RWPE2 (cell line): ENCODE measurements around the gene KRT20.
"Not testable (repeated sequence)": the region's sequence is repeated elsewhere in the genome, so short reads cannot be mapped to it uniquely, and the experiment has no call there.

Experiments used
- ATAC-seq: fragments of 200-7000 bp; cut with Tn5 transposase; 3 replicates; pipeline ENCODE4 v1.9.1; 2021; ENCODE audit warnings: low read depth
- DNase-seq: peaks from one replicate; pipeline ENCODE4 v3.0.0-alpha.2; 2020; ENCODE audit warnings: low spot score
- H3K27ac ChIP-seq: fragments of 450-650 bp; 2 replicates; pipeline ENCODE4 v1.5.1; 2017; ENCODE audit warnings: mild to moderate bottlenecking; ENCODE audit not compliant: poor library complexity, severe bottlenecking
- H3K27me3 ChIP-seq: fragments of 250-450 bp; sonication (Bioruptor Pico); 2 replicates; pipeline ENCODE4 v1.5.1; 2021; ENCODE audit warnings: mild to moderate bottlenecking, moderate library complexity; ENCODE audit not compliant: insufficient read depth, poor library complexity, severe bottlenecking
- H3K36me3 ChIP-seq: fragments of 250-450 bp; sonication (Bioruptor Pico); 2 replicates; pipeline ENCODE4 v1.5.1; 2020; ENCODE audit warnings: low read depth, mild to moderate bottlenecking, moderate library complexity
- H3K4me1 ChIP-seq: fragments of 250-450 bp; sonication (Bioruptor Pico); 2 replicates; pipeline ENCODE4 v1.5.1; 2021; ENCODE audit warnings: mild to moderate bottlenecking, moderate library complexity; ENCODE audit not compliant: insufficient read depth, poor library complexity, severe bottlenecking
- H3K4me3 ChIP-seq: fragments of 250-450 bp; sonication (Bioruptor Pico); 2 replicates; pipeline ENCODE4 v1.5.1; 2021; ENCODE audit warnings: mild to moderate bottlenecking, moderate library complexity; ENCODE audit not compliant: severe bottlenecking
- H3K9me3 ChIP-seq: fragments of 250-450 bp; sonication (Bioruptor Pico); 2 replicates; pipeline ENCODE4 v1.5.1; 2021; ENCODE audit warnings: mild to moderate bottlenecking, moderate library complexity; ENCODE audit not compliant: severe bottlenecking
- CTCF ChIP-seq: fragments of 450-650 bp; IDR thresholded peaks from one replicate; pipeline ENCODE4 v1.5.1; 2017; ENCODE audit warnings: mild to moderate bottlenecking, moderate library complexity; ENCODE audit not compliant: poor library complexity, severe bottlenecking

Gene KRT20

GRCh38 chr17:40870136-40870535 is 14.9 kb downstream of the KRT20 start:
- ATAC-seq (no peak), DNase-seq (no peak)
- H3K27ac ChIP-seq = no peak overlapping the region
- H3K4me1 ChIP-seq = no peaks in the 10 kb centered on the region
- H3K27me3 ChIP-seq = no peaks in the 10 kb centered on the region
- H3K4me3 ChIP-seq = no peak overlapping the region
- no peaks in the 10 kb centered on the region for H3K36me3 ChIP-seq
- no peaks in the 10 kb centered on the region for H3K9me3 ChIP-seq
- no peak for TF ChIP-seq CTCF

- ATAC-seq = no peak
- no peak within 1 kb of the TSS for H3K4me3 ChIP-seq
- H3K9me3 ChIP-seq = no peaks in the 10 kb centered on the region
- DNase-seq = no peak
- H3K27me3 ChIP-seq = no peaks in the 10 kb centered on the region
- H3K27ac ChIP-seq = no peak within 1 kb of the TSS
- no peak for TF ChIP-seq CTCF
- H3K36me3 ChIP-seq = no peaks in the 10 kb centered on the region
- H3K4me1 ChIP-seq = no peaks in the 10 kb centered on the region
Observed at GRCh38 chr17:40866838-40867237, 18.2 kb downstream of the KRT20 start, which contains the start of gene KRT12. TSS of gene KRT12 (minus strand) at chr17:40867223. CDS start at chr17:40867186, 37 bp downstream.

GRCh38 chr17:40864661-40865390 is 20.2 kb downstream of the KRT20 start:
- no peak for TF ChIP-seq CTCF
- Histone ChIP-seq H3K27ac (no peak overlapping the region), H3K4me1 (no peaks in the 10 kb centered on the region), H3K9me3 (no peaks in the 10 kb centered on the region), H3K4me3 (no peak overlapping the region), H3K27me3 (no peaks in the 10 kb centered on the region), H3K36me3 (no peaks in the 10 kb centered on the region)
- ATAC-seq = no peak
- DNase-seq = no peak

GRCh38 chr17:40862985-40863733 is 21.9 kb downstream of the KRT20 start:
- Histone ChIP-seq H3K27ac (no peak overlapping the region), H3K4me1 (no peaks in the 10 kb centered on the region), H3K4me3 (no peak overlapping the region), H3K9me3 (no peaks in the 10 kb centered on the region), H3K27me3 (no peaks in the 10 kb centered on the region), H3K36me3 (no peaks in the 10 kb centered on the region)
- no peak for TF ChIP-seq CTCF
- DNase-seq (no peak), ATAC-seq (no peak)

GRCh38 chr17:40859536-40859935 is 25.5 kb downstream of the KRT20 start:
- H3K27ac ChIP-seq = no peak overlapping the region
- no peaks in the 10 kb centered on the region for H3K27me3 ChIP-seq
- peaks cover 4% of the 10 kb centered on the region for H3K4me1 ChIP-seq
- no peaks in the 10 kb centered on the region for H3K36me3 ChIP-seq
- TF ChIP-seq CTCF = no peak
- DNase-seq = no peak
- no peak for ATAC-seq
- no peaks in the 10 kb centered on the region for H3K9me3 ChIP-seq
- no peak overlapping the region for H3K4me3 ChIP-seq

GRCh38 chr17:40858667-40859066 is 26.4 kb downstream of the KRT20 start:
- not testable (repeated sequence) for H3K4me3 ChIP-seq, ATAC-seq, DNase-seq, H3K9me3 ChIP-seq, H3K27ac ChIP-seq, H3K36me3 ChIP-seq, H3K27me3 ChIP-seq
- peaks cover 10% of the 10 kb centered on the region for H3K4me1 ChIP-seq
